Limb (tissue), 2 donors: ENCODE data around the gene ACTN4.

ENCODE experiments used
- DNase-seq, 2 donors: peaks; one replicate each; pipeline ENCODE4 v3.0.0-alpha.2; 2016; ENCODE audit errors: extremely low spot score in 2 of 2

ACTN4 gene

DNA sequence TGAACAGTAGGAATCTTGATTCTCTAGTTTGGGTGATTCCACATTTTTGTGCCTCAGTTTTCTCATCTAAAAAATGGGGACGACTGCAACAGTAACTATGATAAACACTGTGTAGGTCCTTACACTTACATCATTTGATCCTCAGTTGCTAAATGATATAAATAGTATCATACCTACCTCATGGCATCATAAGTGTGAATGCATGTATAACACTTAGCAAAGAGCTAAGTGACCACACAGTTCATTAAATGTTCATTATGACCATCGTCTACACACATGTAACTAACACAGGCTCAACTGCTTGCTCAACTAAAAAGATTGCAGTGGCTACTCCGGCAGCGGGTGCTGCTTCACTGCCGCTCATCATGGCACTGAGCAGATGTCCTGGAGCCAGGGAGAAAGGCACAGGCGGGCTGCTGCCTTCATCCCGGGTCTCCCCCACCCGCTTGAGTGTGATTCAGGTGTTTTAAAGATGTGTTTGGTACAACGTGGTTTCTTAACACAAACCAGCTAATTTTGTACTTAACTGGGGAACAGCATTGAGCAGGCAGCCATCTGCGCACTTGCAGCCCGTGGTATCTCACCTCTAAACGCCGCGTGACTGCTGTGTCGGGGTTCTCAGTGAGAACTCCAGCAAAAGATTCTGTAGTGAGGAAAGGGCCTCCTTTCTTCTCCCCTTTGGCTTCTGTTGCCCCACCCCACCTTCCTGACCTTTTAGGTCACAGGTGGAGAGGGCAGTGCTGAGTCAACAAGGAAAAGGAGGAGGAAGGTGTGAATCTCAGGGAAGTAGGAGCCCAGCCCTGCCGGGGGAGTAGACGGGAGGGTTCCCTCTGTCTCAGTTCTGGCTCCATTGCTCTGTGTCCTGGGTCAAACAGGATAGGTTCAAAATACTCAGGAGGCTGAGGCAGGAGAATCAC, 11.7 kb upstream of the ACTN4 start:
- no peak for DNase-seq

DNA sequence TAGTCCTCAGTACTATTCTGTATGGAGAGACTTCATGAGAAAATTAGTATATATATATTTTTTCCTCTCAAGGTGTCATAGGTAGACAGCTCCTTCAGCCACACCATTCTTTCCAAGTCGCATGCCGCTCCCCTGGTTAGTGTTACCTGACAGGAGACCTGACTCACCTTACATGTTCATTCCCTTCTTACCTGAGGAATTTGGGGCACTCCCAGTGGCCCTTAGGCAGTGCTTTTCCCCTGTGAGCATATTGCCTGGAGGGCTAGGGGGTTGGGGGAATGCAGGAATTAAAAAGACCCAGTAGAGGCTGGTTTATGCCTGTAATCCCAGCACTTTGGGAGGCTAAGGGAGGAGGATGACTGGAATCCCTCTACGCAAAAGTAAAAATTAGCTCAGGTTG, 9.0 kb upstream of the ACTN4 start:
- no peak for DNase-seq

DNA sequence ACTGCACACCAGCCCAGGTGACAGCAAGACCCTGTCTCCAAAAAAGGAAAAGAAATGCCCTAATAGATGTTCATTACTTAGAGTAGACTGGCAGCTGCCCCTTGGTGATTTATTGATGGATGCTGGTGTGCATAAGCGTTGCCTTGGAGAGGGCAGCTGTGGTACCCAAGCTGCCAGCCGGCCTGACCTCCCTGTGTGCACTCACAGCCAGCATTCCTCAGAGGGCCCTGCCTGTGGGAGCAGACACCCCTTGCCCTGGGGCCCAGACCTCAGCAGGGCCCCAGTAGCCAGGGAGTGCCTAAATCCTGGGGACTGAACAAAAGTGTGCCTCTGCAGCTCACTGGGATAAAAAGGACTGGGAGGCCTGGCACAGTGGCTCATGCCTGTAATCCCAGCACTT, 7.8 kb upstream of the ACTN4 start:
- no peak for DNase-seq

GRCh38 chr19:38640368-38640767, 7.1 kb upstream of the ACTN4 start:
- DNase-seq: no peak

DNA sequence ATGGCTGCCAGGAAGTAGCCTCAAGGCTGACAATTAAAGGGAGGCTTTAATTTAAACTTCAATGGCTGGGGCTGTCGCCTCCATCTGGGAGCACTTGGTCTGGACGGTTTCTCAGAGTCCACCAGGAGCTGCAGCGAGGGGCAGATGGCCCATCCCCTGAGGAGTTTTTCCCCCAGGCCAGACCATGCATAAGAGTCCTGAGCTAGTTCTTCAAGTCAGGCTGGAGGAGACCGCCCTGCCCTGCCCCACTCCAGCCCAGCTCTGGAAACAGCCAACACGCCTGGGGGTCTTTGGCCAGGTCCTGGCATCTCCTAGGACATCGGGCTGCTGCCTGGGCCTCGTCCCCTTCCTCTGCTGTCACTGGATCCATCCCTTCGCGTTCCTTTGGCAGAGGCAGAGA, 5.3 kb upstream of the ACTN4 start:
- DNase-seq: no peak

DNA sequence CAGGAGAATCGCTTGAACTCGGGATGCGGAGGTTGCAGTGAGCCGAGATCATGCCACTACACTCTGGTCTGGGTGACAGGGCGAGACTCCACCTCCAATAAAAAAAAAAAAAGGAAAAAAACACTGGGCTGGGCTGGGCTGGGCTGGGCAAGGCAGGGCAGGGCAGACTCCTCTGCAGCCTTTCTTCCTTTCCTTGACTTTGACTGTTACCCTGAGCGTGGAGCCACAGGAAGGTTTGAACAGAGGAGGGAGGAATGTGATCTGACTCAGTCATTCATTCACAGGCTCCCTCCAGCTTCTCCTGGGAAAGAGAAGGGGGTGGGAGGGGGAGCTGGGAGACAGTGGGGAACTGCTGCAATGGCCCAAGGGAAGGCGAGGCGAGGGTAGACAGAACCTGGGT, 2.7 kb upstream of the ACTN4 start:
- no peak for DNase-seq

- DNase-seq: no peak
Measured at GRCh38 chr19:38647966-38648768, 718 bp downstream of the ACTN4 start.

DNA sequence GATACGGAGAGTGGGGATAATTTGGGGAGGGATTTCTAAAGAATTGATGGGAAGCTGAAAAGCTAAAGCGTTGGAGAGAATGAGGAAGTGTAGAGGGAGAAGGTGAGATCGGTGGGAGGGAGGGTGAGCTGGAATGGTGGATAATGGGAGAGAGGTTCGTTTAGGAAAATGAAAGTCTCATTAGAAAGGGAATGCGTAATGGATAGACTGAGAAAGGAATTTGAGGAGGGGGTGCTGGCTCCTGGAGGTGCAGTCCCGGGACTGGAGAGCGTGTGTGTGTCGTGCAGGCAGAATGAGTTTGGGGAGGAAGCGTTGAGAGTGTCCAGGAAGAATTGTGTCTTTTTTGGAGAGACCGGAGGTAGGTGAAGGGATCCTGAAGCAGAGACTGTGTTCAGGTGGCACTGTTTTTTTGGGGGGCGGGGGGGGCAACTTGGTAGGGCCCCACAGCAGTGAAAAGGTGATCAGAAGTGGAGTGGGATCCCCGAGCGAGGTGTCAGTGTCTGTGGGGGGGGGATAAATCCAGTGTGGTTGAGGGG, 1.4 kb downstream of the ACTN4 start:
- no peak for DNase-seq

- DNase-seq: no peak
Measured at GRCh38 chr19:38649305-38650171, 2.1 kb downstream of the ACTN4 start.

- no peak for DNase-seq
Measured at GRCh38 chr19:38650172-38650775, 2.8 kb downstream of the ACTN4 start.

GRCh38 chr19:38650911-38651584, 3.6 kb downstream of the ACTN4 start:
- DNase-seq: no peak

DNA sequence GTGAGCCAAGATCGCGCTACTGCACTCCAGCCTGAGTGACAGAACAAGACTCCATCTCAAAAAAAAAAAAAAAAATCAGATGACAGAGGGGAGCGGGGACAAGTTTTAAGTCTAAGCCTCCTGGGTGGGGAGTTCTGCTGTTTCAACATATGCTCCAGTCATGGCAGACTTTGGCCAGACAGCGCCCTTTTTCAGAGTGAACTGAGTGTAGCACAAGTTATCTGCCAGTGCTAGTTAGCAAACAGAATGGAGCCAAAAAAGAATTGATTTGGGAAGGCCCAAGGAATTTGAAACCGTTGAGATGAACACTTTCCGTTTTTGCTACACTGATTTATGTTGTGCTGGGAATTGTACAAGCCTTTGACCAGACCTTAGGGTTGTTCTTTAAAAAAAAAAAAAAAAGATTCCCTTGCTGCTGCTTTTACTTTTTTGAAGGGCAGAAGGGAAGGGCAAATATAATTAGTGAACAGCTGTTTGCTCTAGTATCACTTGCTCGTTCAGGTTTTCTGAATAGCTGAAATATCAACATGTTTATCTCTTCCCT, 5.7 kb downstream of the ACTN4 start:
- DNase-seq: no peak

DNA sequence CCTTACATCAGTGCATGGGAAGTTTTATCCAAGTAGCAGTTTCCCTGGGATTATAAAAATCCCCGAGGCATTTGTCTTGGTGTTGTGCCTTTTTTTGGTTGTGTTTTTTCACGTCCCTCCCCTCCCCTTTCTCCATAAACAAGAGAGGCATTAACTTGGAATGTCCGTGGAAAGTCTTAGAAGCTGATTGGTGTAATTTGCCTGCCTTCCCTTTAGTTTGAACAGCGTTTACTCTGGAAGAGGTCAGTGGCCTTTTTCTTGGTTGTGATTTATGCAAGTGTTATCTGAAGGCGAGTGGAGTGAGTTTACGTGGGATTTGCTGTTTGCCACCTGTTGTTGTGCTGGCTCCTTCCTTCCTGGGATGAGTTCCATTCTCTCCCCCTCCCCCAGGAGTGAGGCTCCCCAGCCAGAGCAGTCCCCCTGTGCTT, 7.2 kb downstream of the ACTN4 start:
- DNase-seq: no peak

DNA sequence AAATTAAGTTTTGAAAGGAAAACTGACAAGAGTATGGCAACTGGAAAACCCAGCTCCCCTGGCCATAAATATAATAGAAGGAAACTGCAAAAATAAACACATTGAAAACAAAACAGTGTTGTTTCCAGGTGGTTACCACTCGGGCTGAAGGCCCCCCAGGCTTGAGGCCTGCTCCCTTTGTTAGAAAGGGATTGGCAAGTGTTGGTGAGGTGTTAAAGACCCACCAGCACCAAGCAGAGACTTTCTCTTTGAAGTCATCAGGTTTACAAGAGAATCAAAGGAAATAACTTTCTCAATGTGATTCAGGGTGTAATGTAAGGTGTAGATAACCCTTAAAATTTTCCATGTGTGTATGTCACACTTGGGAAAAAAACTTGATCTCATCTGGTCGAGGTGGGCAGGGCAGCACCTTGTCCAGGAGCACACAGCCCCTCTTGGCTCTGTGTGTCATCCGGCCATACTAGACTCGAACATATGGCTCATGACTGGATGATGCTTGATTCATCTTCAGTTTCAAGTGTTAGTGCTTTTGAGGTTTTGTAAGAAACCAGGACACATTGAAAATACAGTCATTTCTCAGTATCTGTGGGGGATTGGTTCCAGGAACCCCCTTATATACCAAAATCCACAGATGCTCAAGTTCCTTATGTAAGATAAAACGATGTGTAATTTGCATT, 7.8 kb downstream of the ACTN4 start:
- DNase-seq: no peak

DNA sequence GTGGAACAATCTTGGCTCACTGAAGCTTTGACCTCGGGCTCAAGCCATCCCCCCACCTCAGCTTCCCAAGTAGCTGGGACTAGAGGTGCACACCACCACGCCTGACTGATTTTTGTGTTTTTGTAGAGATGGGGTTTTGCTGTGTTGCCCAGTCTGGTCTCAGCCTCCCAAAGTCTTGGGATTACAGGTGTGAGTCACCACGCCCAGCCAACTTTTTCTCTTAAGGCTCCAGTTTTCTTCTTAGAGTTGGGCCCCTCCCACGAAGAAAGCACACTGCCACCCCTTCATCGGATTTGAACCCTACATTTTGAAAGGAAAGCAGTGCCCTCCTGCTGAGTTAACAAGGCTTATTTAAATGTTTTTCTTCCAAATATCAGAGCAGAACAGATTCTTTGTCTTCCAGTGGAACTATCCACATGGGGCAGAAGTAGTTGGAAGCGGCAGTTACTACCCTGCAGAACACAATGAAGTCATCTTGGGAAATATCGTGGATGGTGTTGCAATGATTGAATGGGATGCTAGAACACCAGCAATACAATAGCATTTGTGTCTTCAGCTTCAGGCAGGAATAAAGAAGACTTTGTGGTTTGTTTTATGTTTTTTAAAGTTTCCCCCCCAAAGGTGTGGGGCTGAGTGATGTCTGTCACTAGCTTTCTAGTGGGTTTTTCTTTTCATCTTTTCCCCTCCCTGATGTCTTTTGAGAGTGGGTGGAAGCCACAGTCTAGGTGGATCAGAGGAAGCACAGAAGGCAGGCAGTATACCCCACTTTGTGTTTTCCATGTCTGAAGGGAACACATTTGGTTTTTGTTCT, 8.9 kb downstream of the ACTN4 start:
- no peak for DNase-seq

DNA sequence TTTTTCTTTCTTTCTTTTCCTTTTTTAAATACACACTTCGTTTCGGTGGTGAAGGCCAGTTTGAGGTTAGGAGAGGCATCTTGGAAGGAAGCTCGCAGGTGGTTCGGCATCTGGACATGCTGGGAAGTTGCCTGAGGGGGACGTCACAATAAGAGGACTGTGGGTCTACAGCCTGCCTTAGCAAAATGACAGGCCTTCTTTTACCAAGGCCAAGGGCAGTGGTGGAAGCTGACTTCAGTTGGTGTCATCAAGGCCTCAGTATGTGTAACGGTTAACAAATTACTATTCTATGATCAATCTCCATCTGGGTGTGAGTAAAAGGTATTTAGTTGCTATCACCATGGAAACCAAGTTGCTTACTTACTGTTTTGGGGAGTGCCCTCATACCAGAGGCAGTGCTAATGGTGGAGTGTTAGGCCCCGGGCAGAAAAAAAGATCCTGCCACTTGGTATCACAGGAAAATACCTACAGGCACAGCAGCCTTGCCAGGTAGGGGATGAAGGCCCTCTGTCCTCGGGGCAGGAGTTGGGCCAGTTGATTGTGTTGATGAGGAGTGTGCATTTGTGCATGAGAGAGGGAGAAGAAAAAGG, 10.3 kb downstream of the ACTN4 start:
- DNase-seq: no peak

GRCh38 chr19:38658462-38659306, 11.2 kb downstream of the ACTN4 start:
- DNase-seq: peak in 1 of 2 donors; percentile 86
